Fibroblast of the conjunctiva (primary cell): ENCODE data around the gene MRGPRX3.
"Not testable (repeated sequence)": the region's sequence is repeated elsewhere in the genome, so short reads cannot be mapped to it uniquely, and the experiment has no call there.

Experiments used
- DNase-seq: peaks from one replicate; pipeline ENCODE4 v3.0.0-alpha.2; 2010; ENCODE audit warnings: low read depth

The MRGPRX3 gene

GRCh38 chr11:18132341-18132740 lies at the start of gene MRGPRX3:
Gene MRGPRX3 (plus strand): TSS chr11:18132571. CDS start chr11:18137203, 4,632 bp downstream.
- no peak for DNase-seq

GRCh38 chr11:18088366-18088765 lies 44.0 kb upstream of the MRGPRX3 start:
- no peak for DNase-seq

GRCh38 chr11:18088966-18089365 lies 43.4 kb upstream of the MRGPRX3 start:
- no peak for DNase-seq

- no peak for DNase-seq
Measured at GRCh38 chr11:18091731-18092130, 40.6 kb upstream of the MRGPRX3 start.

- DNase-seq = no peak
Measured at GRCh38 chr11:18093959-18094358, 38.4 kb upstream of the MRGPRX3 start.

- DNase-seq = no peak
Measured at GRCh38 chr11:18100926-18101656, 31.3 kb upstream of the MRGPRX3 start.

GRCh38 chr11:18105086-18105801 lies 27.1 kb upstream of the MRGPRX3 start:
- no peak for DNase-seq

GRCh38 chr11:18105802-18106574 lies 26.4 kb upstream of the MRGPRX3 start, which contains the start of gene SAAL1:
Gene SAAL1 (minus strand): TSS chr11:18106082. CDS start chr11:18106041, 41 bp downstream.
- peak; percentile 65 for DNase-seq

GRCh38 chr11:18106688-18107087 lies 25.7 kb upstream of the MRGPRX3 start:
- DNase-seq = no peak

GRCh38 chr11:18108254-18108653 lies 24.1 kb upstream of the MRGPRX3 start:
- DNase-seq = no peak

- no peak for DNase-seq
Measured at GRCh38 chr11:18111005-18111404, 21.4 kb upstream of the MRGPRX3 start.

GRCh38 chr11:18115360-18116127 lies 16.8 kb upstream of the MRGPRX3 start:
- DNase-seq = peak; percentile 24

GRCh38 chr11:18121331-18121828 lies 11.0 kb upstream of the MRGPRX3 start:
- not testable (repeated sequence) for DNase-seq

- not testable (repeated sequence) for DNase-seq
Measured at GRCh38 chr11:18131115-18131514, 1.3 kb upstream of the MRGPRX3 start.

- DNase-seq = no peak
Measured at GRCh38 chr11:18135308-18135707, 2.9 kb downstream of the MRGPRX3 start.

GRCh38 chr11:18137186-18137800 lies 4.9 kb downstream of the MRGPRX3 start:
- DNase-seq = no peak

- no peak for DNase-seq
Measured at GRCh38 chr11:18140145-18140544, 7.8 kb downstream of the MRGPRX3 start.

- DNase-seq = no peak
Measured at GRCh38 chr11:18144243-18144642, 11.9 kb downstream of the MRGPRX3 start.

- DNase-seq = no peak
Measured at GRCh38 chr11:18145025-18145424, 12.7 kb downstream of the MRGPRX3 start.

GRCh38 chr11:18145837-18146236 lies 13.5 kb downstream of the MRGPRX3 start:
- DNase-seq = no peak

GRCh38 chr11:18151581-18151980 lies 19.2 kb downstream of the MRGPRX3 start:
- DNase-seq = no peak
